ENCODE data around the gene TUBGCP5.

Gene TUBGCP5

GRCh38 chr15:22951381-22952280 is 87.7 kb downstream of the TUBGCP5 start:
- no peak for DNase-seq

GRCh38 chr15:22951031-22951380 is 88.4 kb downstream of the TUBGCP5 start:
- no peak for DNase-seq

- DNase-seq: no peak
Observed at GRCh38 chr15:22950256-22950990, 88.9 kb downstream of the TUBGCP5 start.
